ENCODE data around the gene RPL15.
"Not testable (repeated sequence)": the region's sequence is repeated elsewhere in the genome, so short reads cannot be mapped to it uniquely, and the experiment has no call there.

The RPL15 gene

GRCh38 chr3:23874359-23875112, 42.4 kb upstream of the RPL15 start:
- no peak for DNase-seq (ENCODE audit: extremely low read depth, low read depth)
- no peak for TF ChIP-seq CTCF (IDR thresholded peaks at IDR 0.05; ENCODE audit: low read depth, low read length)

GRCh38 chr3:23875113-23875725, 41.7 kb upstream of the RPL15 start:
- no peak for TF ChIP-seq CTCF (IDR thresholded peaks at IDR 0.05; ENCODE audit: low read depth, low read length)
- no peak for DNase-seq (ENCODE audit: extremely low read depth, low read depth)

GRCh38 chr3:23876923-23877322, 40.0 kb upstream of the RPL15 start:
- DNase-seq (ENCODE audit: extremely low read depth, low read depth), result no peak
- no peak for TF ChIP-seq CTCF (IDR thresholded peaks at IDR 0.05; ENCODE audit: low read depth, low read length)

GRCh38 chr3:23877329-23877980, 39.5 kb upstream of the RPL15 start:
- TF ChIP-seq CTCF (IDR thresholded peaks at IDR 0.05; ENCODE audit: low read depth, low read length), result no peak
- DNase-seq (ENCODE audit: extremely low read depth, low read depth), result peak; percentile 75

- TF ChIP-seq CTCF (IDR thresholded peaks at IDR 0.05; ENCODE audit: low read depth, low read length), result no peak
- DNase-seq (ENCODE audit: extremely low read depth, low read depth), result no peak
Observed at GRCh38 chr3:23879485-23879884, 37.4 kb upstream of the RPL15 start.

- TF ChIP-seq CTCF (IDR thresholded peaks at IDR 0.05; ENCODE audit: low read depth, low read length), result no peak
- DNase-seq (ENCODE audit: extremely low read depth, low read depth), result no peak
Observed at GRCh38 chr3:23880703-23881339, 36.1 kb upstream of the RPL15 start.

- DNase-seq (ENCODE audit: extremely low read depth, low read depth), result not testable (repeated sequence)
Observed at GRCh38 chr3:23881993-23882392, 34.9 kb upstream of the RPL15 start.
